ENCODE measurements around the gene CRAMP1.

GRCh38 chr16:1668612-1669319 is 56.6 kb downstream of the CRAMP1 start:
- no peak for TF ChIP-seq POLR2A (IDR thresholded peaks at IDR 0.05)
- TF ChIP-seq CTCF (IDR thresholded peaks at IDR 0.05): no peak
